GM12878 (cell line): ENCODE measurements around the gene GLRA1. TPM values are rescaled to one million over a fixed set of nuclear protein-coding genes. Genes with fewer than 3 reads are reported as not detected.
A peak's percentile ranks its signal among the peaks of the same experiment; 100 is the strongest.

Source experiments
- ATAC-seq: fragments of 200-7000 bp; cut with Tn5 transposase; 3 replicates; pipeline ENCODE4 v1.9.1; 2020; ENCODE audit warnings: mild to moderate bottlenecking, moderate library complexity
- BruUV-seq: library from RNA; stranded (reverse); fragments of 400-500 nt; replicated peaks from 2 replicates; lab custom pipeline; 2021; lab: Mats Ljungman, UMichigan
- CTCF ChIA-PET: fragments of 300-600 bp; sonication (Branson Sonifier 250); formaldehyde crosslinking; extraction: SDS; loops from one replicate; lab custom pipeline; 2021; ENCODE audit warnings: inconsistent platforms; lab: Yijun Ruan, JAX
- POLR2A ChIA-PET: fragments of 350-600 bp; formaldehyde crosslinking; extraction: SDS; loops from one replicate; lab custom pipeline; 2021; ENCODE audit warnings: inconsistent platforms; lab: Charles Lee
- RAD21 ChIA-PET: fragments of 300-600 bp; sonication (Branson Sonifier 250); formaldehyde crosslinking; loops from one replicate; lab custom pipeline; 2023; ENCODE audit warnings: antibody characterized with exemption; ENCODE audit not compliant: unreplicated experiment; lab: Charles Lee
- SMC1A ChIA-PET: fragments of 300-600 bp; sonication (Branson Sonifier 250); formaldehyde crosslinking; loops from one replicate; lab custom pipeline; 2023; ENCODE audit not compliant: unreplicated experiment, uncharacterized antibody; lab: Charles Lee
- DNase-seq: peaks from one replicate; pipeline ENCODE4 v3.0.0-alpha.2; 2011; ENCODE audit warnings: low read depth, low spot score
- FAIRE-seq: peaks from 3 replicates; lab custom pipeline; 2011; peaks lifted over from hg19 to GRCh38; lab: Jason Lieb, UNC
- H2AFZ ChIP-seq: 2 replicates; pipeline ENCODE4 v1.6.0; 2011; ENCODE audit warnings: low read depth, low read length, control low read depth; ENCODE audit not compliant: control insufficient read depth
- H3K27ac ChIP-seq: 2 replicates; pipeline ENCODE4 v1.5.1; 2011; ENCODE audit warnings: control low read depth; ENCODE audit not compliant: control insufficient read depth, insufficient read depth
- H3K27me3 ChIP-seq, 2 experiments: replicated peaks in 1 of 2; 2 replicates each; pipeline versions ENCODE4 v1.6.0 to v1.6.1; 2011; ENCODE audit warnings: low read length in 1 of 2; ENCODE audit not compliant: control insufficient read depth in 2 of 2, insufficient read depth in 2 of 2
- H3K36me3 ChIP-seq, 2 experiments: 2 replicates each; pipeline ENCODE4 v1.5.1; 2011; ENCODE audit warnings: low read length in 1 of 2; ENCODE audit not compliant: control insufficient read depth in 2 of 2, insufficient read depth in 2 of 2
- H3K4me1 ChIP-seq: 2 replicates; pipeline ENCODE4 v1.6.1; 2011; ENCODE audit warnings: mild to moderate bottlenecking, low read length, moderate library complexity, mixed read lengths; ENCODE audit not compliant: control insufficient read depth, insufficient read depth
- H3K4me2 ChIP-seq: 2 replicates; pipeline ENCODE4 v1.6.0; 2011; ENCODE audit warnings: control low read depth; ENCODE audit not compliant: control insufficient read depth, insufficient read depth
- H3K4me3 ChIP-seq: fragments of 200-600 bp; sonication (generic); 2 replicates; pipeline ENCODE4 v1.5.1; 2016
- H3K79me2 ChIP-seq: 2 replicates; pipeline ENCODE4 v1.6.0; 2011; ENCODE audit warnings: low read length; ENCODE audit not compliant: control insufficient read depth, insufficient read depth
- H3K9ac ChIP-seq: 2 replicates; pipeline ENCODE4 v1.8.0; 2011; ENCODE audit warnings: low read length, control low read depth, mixed read lengths; ENCODE audit not compliant: control insufficient read depth, insufficient read depth
- H3K9me3 ChIP-seq: replicated peaks from 3 replicates; pipeline ENCODE4 v1.5.1; 2011; ENCODE audit warnings: mild to moderate bottlenecking, low read length; ENCODE audit not compliant: control insufficient read depth, insufficient read depth
- H4K20me1 ChIP-seq: 2 replicates; pipeline ENCODE4 v1.6.0; 2011; ENCODE audit not compliant: control insufficient read depth, insufficient read depth
- E4F1 ChIP-seq: fragments of 450-650 bp; IDR thresholded peaks from 2 replicates; pipeline ENCODE4 v1.6.1; 2018; ENCODE audit warnings: borderline replicate concordance, mild to moderate bottlenecking; ENCODE audit not compliant: partially characterized antibody
- POLR2AphosphoS2 ChIP-seq: IDR thresholded peaks from 2 replicates; pipeline ENCODE4 v1.6.1; 2011; ENCODE audit warnings: low read depth, mild to moderate bottlenecking, low read length, improper control_type of control experiment, moderate library complexity
- RAD21 ChIP-seq: IDR thresholded peaks from 2 replicates; pipeline ENCODE4 v1.6.1; 2011; ENCODE audit warnings: mild to moderate bottlenecking, low read depth, low read length, moderate library complexity; ENCODE audit not compliant: insufficient read depth
- RCOR1 ChIP-seq: conservative IDR thresholded peaks from 2 replicates; pipeline ENCODE4 v1.6.1; 2012; ENCODE audit warnings: low read depth, low read length, improper control_type of control experiment
- WGBS: methylation state at CpG from one replicate; pipeline ENCODE4 v1.1.6; 2016; ENCODE audit warnings: low lambda C conversion rate; ENCODE audit not compliant: insufficient replicate concordance, insufficient coverage; ENCODE audit errors: missing lambda C conversion rate; 5-methylcytosine and 5-hydroxymethylcytosine counted together
- in situ Hi-C: fragments of 300-500 bp; cut with MboI; formaldehyde crosslinking; loops from 9 replicates; pipeline ENCODE4 v1.14.3; 2018; ENCODE audit warnings: mixed read lengths
- intact Hi-C: fragments of 100-400 bp; cut with micrococcal nuclease; formaldehyde crosslinking; loops from one replicate; pipeline ENCODE4 v1.14.2; 2022; ENCODE audit not compliant: unreplicated experiment
- polyA plus RNA-seq, 11 experiments: library from polyadenylated mRNA; depleted of rRNA in 4 of 11; unstranded in 6 of 11; stranded (reverse) in 5 of 11; fragments of >200 nt; fragmentation: Nextera tagmentation in 4 of 11; fragmentation: Illumina TruSeq in 1 of 11; extraction: Ambion mirVana in 4 of 11; extraction: Trizol in 1 of 11; gene quantifications; 1 replicate in 1 of 11; 2 replicates in 10 of 11; pipeline versions ENCODE4 v1.2.1 to v1.2.3, GENCODE V29; 2011 to 2016; ENCODE audit warnings: inconsistent platforms in 2 of 11, missing spikeins in 2 of 11, low read depth in 1 of 11
- total RNA-seq, 4 experiments: library from RNA; depleted of rRNA in 3 of 4; stranded (reverse); fragments of >200 nt in 3 of 4; fragmentation: Illumina TruSeq in 1 of 4; extraction: Trizol in 1 of 4; gene quantifications; 2 replicates each; pipeline versions ENCODE4 v1.2.1 to v1.2.3, GENCODE V29; 2013 to 2021

Gene GLRA1
- total and polyA plus RNA-seq, 10 of the 15 experiments (the other 5 are each of a cell fraction or from before 2014, with no cell fraction given): not detected

GRCh38 chr5:151890299-151890698 lies 34.4 kb downstream of the GLRA1 start:
- H3K4me3 ChIP-seq: no peak overlapping the region
- 0 out of 2 replicates have a peak, but pooled peaks have one; percentile 14 for TF ChIP-seq RAD21
- no peak for TF ChIP-seq E4F1
- H3K27me3 ChIP-seq: no peaks in the 10 kb centered on the region
- no peaks in the 10 kb centered on the region for H3K36me3 ChIP-seq
- ChIA-PET SMC1A (interaction anchor here (0.6 to 1.2 kb wide), 2 partner anchors 8 to 196 kb away, joined by 3 read pairs; no protein-coding TSS in a partner anchor), RAD21 (interaction anchor here (1.4 kb wide), 1 partner anchor 13 kb away, joined by 5 read pairs; no protein-coding TSS in a partner anchor), POLR2A (no interaction called here), CTCF (interaction anchor here (0.9 to 1.6 kb wide), 2 partner anchors 15 to 252 kb away, joined by 4 read pairs; no protein-coding TSS in a partner anchor)
- H3K4me2 ChIP-seq: no peak overlapping the region
- DNase-seq (no peak), ATAC-seq (no peak), FAIRE-seq (no peak)
- no peaks in the 10 kb centered on the region for H3K9me3 ChIP-seq
- H4K20me1 ChIP-seq: no peaks in the 10 kb centered on the region
- no peaks in the 10 kb centered on the region for H3K79me2 ChIP-seq
- no peaks in the 10 kb centered on the region for H3K4me1 ChIP-seq
- H3K27ac ChIP-seq: no peak overlapping the region
- BruUV-seq: no TSS peak
- 2% methylated on average over 3 of the region's 3 CpGs for WGBS
- in situ Hi-C loops: no loop called here
- H2AFZ ChIP-seq: no peak overlapping the region
- H3K9ac ChIP-seq: no peak overlapping the region
- intact Hi-C loops: no loop called here

GRCh38 chr5:151889614-151890013 lies 35.0 kb downstream of the GLRA1 start:
- no peak overlapping the region for H3K9ac ChIP-seq
- DNase-seq: no peak
- FAIRE-seq: no peak
- BruUV-seq: no TSS peak
- H3K36me3 ChIP-seq: no peaks in the 10 kb centered on the region
- no peaks in the 10 kb centered on the region for H3K4me1 ChIP-seq
- ChIA-PET CTCF (interaction anchor here (0.9 to 1.6 kb wide), 2 partner anchors 14 to 253 kb away, joined by 4 read pairs; no protein-coding TSS in a partner anchor), RAD21 (interaction anchor here (1.4 kb wide), 1 partner anchor 14 kb away, joined by 5 read pairs; no protein-coding TSS in a partner anchor), SMC1A (no interaction called here), POLR2A (no interaction called here)
- H4K20me1 ChIP-seq: no peaks in the 10 kb centered on the region
- in situ Hi-C loops (no loop called here), intact Hi-C loops (no loop called here)
- H3K9me3 ChIP-seq: no peaks in the 10 kb centered on the region
- no peak overlapping the region for H3K27ac ChIP-seq
- no peak overlapping the region for H3K4me3 ChIP-seq
- H3K27me3 ChIP-seq: no peaks in the 10 kb centered on the region
- no peaks in the 10 kb centered on the region for H3K79me2 ChIP-seq
- no peak for TF ChIP-seq POLR2AphosphoS2
- TF ChIP-seq RCOR1: no peak
- ATAC-seq: no peak
- no peak overlapping the region for H3K4me2 ChIP-seq
- 21% methylated on average over 6 of the region's 6 CpGs for WGBS
- no peak overlapping the region for H2AFZ ChIP-seq
